CD4-positive, alpha-beta memory T cell (primary cell): ENCODE measurements around the gene CBX5. TPM values are rescaled to one million over a fixed set of nuclear protein-coding genes. Genes with fewer than 3 reads are reported as not detected.
"Not testable (repeated sequence)": the region's sequence is repeated elsewhere in the genome, so short reads cannot be mapped to it uniquely, and the experiment has no call there.

Experiments used
- CTCF ChIA-PET: fragments of 350-600 bp; sonication (Branson Sonifier 250); formaldehyde crosslinking; loops from one replicate; lab custom pipeline; 2021; ENCODE audit warnings: inconsistent platforms; ENCODE audit not compliant: partially characterized antibody; lab: Charles Lee
- POLR2A ChIA-PET: fragments of 350-600 bp; sonication (Branson Sonifier 250); formaldehyde crosslinking; loops from one replicate; lab custom pipeline; 2021; ENCODE audit not compliant: partially characterized antibody; lab: Charles Lee
- DNase-seq, 5 donors: peaks; one replicate each; pipeline versions ENCODE4 v3.0.0 to v3.0.0-alpha.2; 2020 to 2022; ENCODE audit warnings: mixed read lengths in 1 of 5
- H3K27ac ChIP-seq: one replicate; pipeline ENCODE4 v1.7.0; 2013; ENCODE audit warnings: low read depth, low read length
- H3K27me3 ChIP-seq: 2 replicates; pipeline ENCODE4 v1.7.0; 2013; ENCODE audit warnings: mild to moderate bottlenecking, low read length, moderate library complexity; ENCODE audit not compliant: insufficient read depth
- H3K36me3 ChIP-seq: 2 replicates; pipeline ENCODE4 v1.7.0; 2013; ENCODE audit warnings: mild to moderate bottlenecking, low read length, moderate library complexity; ENCODE audit not compliant: insufficient read depth
- H3K4me1 ChIP-seq: 2 replicates; pipeline ENCODE4 v1.7.0; 2013; ENCODE audit warnings: mild to moderate bottlenecking, low read length, moderate library complexity; ENCODE audit not compliant: insufficient read depth
- H3K4me3 ChIP-seq, 2 donors: one replicate each; pipeline ENCODE4 v1.7.0; 2013; ENCODE audit warnings: low read length in 2 of 2, mild to moderate bottlenecking in 1 of 2
- H3K9me3 ChIP-seq, 2 donors: one replicate each; pipeline ENCODE4 v1.7.0; 2013; ENCODE audit warnings: low read length in 2 of 2, control low read depth in 1 of 2; ENCODE audit not compliant: control insufficient read depth in 1 of 2
- H3K27ac Mint-ChIP-seq, 7 donors: one replicate each; pipeline ENCODE4 v1.8.0; 2020 to 2021; ENCODE audit warnings: mixed read lengths in 7 of 7, mild to moderate bottlenecking in 6 of 7, inconsistent platforms in 3 of 7, moderate library complexity in 3 of 7
- H3K27me3 Mint-ChIP-seq, 2 donors: one replicate each; pipeline ENCODE4 v1.8.0; 2020 to 2021; ENCODE audit warnings: mixed read lengths in 2 of 2
- H3K36me3 Mint-ChIP-seq, 2 donors: one replicate each; pipeline ENCODE4 v1.8.0; 2020 to 2021; ENCODE audit warnings: mixed read lengths in 2 of 2, inconsistent platforms in 1 of 2, mild to moderate bottlenecking in 1 of 2
- H3K4me1 Mint-ChIP-seq, 4 donors: one replicate each; pipeline ENCODE4 v1.8.0; 2020 to 2021; ENCODE audit warnings: mixed read lengths in 4 of 4, mild to moderate bottlenecking in 1 of 4
- H3K4me3 Mint-ChIP-seq, 8 donors: one replicate each; pipeline ENCODE4 v1.8.0; 2020 to 2021; ENCODE audit warnings: mixed read lengths in 8 of 8, mild to moderate bottlenecking in 7 of 8, moderate library complexity in 6 of 8, inconsistent platforms in 3 of 8
- H3K9me3 Mint-ChIP-seq, 8 donors: one replicate each; pipeline ENCODE4 v1.8.0; 2020 to 2021; ENCODE audit warnings: mixed read lengths in 8 of 8, mild to moderate bottlenecking in 5 of 8, inconsistent platforms in 3 of 8, moderate library complexity in 1 of 8
- intact Hi-C: fragments of 100-400 bp; cut with micrococcal nuclease; formaldehyde crosslinking; loops from one replicate; pipeline ENCODE4 v1.15.1; 2023
- polyA plus RNA-seq, 2 donors: library from polyadenylated mRNA; unstranded; fragments of 300-500 nt; fragmentation: Illumina TruSeq; gene quantifications; one replicate each; pipeline ENCODE4 v1.2.3, GENCODE V29; 2021
- total RNA-seq, 2 experiments: library from RNA; stranded (reverse); gene quantifications; one replicate each; pipeline ENCODE4 v1.2.3, GENCODE V29; 2021

The CBX5 gene
- total and polyA plus RNA-seq, 4 experiments from 2014 or later, result 13.3 to 76.3 (median 45.1) TPM

DNA sequence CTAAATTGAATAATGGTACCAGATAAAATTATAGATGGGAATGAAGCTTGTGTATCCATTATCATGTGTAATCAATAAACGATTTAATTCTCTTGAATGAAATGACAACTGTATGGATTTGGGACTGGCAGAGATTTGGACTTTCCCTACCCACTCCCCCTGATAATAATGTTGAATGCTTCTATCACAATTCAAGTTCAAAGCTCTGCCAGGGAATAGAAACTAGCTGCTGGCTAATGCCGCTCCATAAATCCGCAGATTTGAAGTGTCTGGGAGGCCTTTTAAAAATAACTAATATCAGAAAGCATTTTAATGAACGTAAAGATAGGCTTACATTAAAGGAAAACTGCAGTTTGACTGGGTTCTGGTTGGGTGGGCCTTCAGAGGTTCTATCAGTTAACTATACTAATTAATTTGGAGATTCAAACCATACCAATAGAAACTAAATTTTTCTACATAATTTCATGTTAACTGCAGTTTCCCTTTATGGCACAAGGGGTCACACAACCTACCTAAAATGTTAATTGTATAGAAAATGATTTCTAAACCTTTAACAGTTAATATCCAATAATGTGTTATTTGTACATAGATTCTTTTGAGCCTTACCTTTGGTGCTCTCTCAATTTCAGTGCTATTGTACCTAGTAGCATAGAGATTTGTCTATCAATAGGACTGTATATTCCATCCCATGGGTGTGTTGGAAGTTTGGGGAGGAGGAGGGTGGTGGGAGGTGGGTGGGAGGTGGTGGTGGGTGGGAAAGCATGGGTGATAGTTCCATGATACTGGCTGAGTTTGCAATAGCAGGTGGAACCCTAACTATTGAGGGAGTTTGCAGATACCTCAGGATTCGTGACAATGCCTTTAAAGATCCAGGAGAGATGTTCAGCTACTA is 5.5 kb upstream of the CBX5 start:
- no peak overlapping the region for H3K4me3 ChIP-seq
- H3K9me3 ChIP-seq, result no peaks in the 10 kb centered on the region
- intact Hi-C loops, result no loop called here
- Mint-ChIP-seq H3K4me3 (peak overlapping the region in 6 of 8 donors; percentile 29 to 63 (median 50)), H3K27me3 (no peaks in the 10 kb centered on the region), H3K36me3 (peaks cover 3 to 35% of the 10 kb centered on the region in 2 donors), H3K9me3 (peaks cover 0 to 2% (median 0%) of the 10 kb centered on the region in 8 donors), H3K4me1 (peaks cover 0 to 37% (median 22%) of the 10 kb centered on the region in 4 donors), H3K27ac (peak overlapping the region in 6 of 7 donors; percentile 9 to 92 (median 64))
- ChIA-PET CTCF (interaction anchor here (1.0 to 5.1 kb wide), 7 partner anchors 9 to 95 kb away, joined by 3 to 40 read pairs (median 6); no protein-coding TSS in a partner anchor), POLR2A (interaction anchor here (0.8 to 2.2 kb wide), 5 partner anchors 22 to 96 kb away, joined by 3 to 14 read pairs (median 4); partner anchors contain the start of gene COPZ1)
- H3K36me3 ChIP-seq, result peaks cover 61% of the 10 kb centered on the region
- no peaks in the 10 kb centered on the region for H3K27me3 ChIP-seq
- no peak overlapping the region for H3K27ac ChIP-seq
- DNase-seq, result no peak
- peaks cover 53% of the 10 kb centered on the region for H3K4me1 ChIP-seq

DNA sequence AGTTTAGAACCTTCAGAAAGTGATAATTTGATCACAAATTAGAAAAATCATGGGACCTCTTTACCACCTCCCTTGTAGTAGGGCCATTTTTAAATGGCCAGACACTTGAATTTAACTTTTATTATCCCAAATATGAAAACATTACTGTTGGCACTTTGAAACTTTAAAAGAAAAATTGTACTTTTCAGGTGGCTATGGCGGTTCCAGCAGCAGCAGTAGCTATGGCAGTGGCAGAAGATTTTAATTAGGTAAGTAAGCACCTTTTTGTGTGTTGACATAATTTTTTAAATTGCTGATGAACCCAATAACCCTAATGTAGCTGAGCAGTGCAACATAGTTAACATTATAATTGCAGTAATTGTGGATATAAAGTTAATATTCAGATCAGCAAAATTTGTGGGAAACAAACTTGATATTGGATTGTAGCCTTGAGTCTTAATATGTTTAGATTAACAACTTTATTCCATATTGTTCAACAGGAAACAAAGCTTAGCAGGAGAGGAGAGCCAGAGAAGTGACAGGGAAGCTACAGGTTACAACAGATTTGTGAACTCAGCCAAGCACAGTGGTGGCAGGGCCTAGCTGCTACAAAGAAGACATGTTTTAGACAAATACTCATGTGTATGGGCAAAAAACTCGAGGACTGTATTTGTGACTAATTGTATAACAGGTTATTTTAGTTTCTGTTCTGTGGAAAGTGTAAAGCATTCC is 4.3 kb upstream of the CBX5 start:
- not testable (repeated sequence) for H3K4me3 ChIP-seq

DNA sequence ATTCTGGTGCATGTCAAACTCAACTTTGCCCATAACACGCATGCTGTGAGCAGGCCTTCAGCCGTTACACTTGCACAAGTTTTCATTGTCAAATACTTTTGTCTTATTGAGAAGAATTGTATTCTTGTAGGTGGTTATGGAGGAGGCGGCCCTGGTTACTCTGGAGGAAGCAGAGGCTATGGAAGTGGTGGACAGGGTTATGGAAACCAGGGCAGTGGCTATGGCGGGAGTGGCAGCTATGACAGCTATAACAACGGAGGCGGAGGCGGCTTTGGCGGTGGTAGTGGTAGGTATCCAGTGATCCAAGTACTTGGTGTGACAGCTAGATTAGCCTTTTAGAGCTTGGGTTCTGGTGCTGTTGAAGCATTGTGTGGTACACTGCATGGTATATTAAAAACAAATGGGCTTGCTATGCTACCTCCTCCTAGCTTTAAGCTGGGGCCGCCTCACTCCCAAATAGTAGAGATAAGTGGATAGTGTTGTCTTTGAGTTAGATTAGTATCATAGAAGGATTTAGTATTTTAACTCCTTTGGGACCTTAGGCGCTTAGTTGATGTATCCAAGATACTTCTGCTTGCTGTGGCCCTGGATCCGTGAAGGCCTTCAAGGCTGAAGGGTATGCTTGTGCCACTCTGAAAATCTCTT is 3.1 kb upstream of the CBX5 start:
- no peaks in the 10 kb centered on the region for H3K9me3 ChIP-seq
- H3K4me1 ChIP-seq, result peaks cover 64% of the 10 kb centered on the region
- H3K4me3 Mint-ChIP-seq, result no peak overlapping the region
- POLR2A ChIA-PET, result interaction anchor here (0.8 to 1.5 kb wide), 4 partner anchors 10 to 66 kb away, joined by 3 to 6 read pairs (median 4); partner anchors contain the start of gene COPZ1
- peak overlapping the region; percentile 92 for H3K27ac ChIP-seq
- peak overlapping the region in 2 of 7 donors; percentile 82 to 93 for H3K27ac Mint-ChIP-seq
- no peaks in the 10 kb centered on the region for H3K27me3 Mint-ChIP-seq
- intact Hi-C loops, result no loop called here
- peaks cover 3 to 33% of the 10 kb centered on the region in 2 donors for H3K36me3 Mint-ChIP-seq
- peaks cover 0 to 2% (median 0%) of the 10 kb centered on the region in 8 donors for H3K9me3 Mint-ChIP-seq
- H3K4me1 Mint-ChIP-seq, result peaks cover 0 to 46% (median 27%) of the 10 kb centered on the region in 4 donors
- CTCF ChIA-PET, result interaction anchor here (1.0 to 5.1 kb wide), 7 partner anchors 11 to 97 kb away, joined by 3 to 40 read pairs (median 5); partner anchors contain the start of gene COPZ1
- H3K4me3 ChIP-seq, result peak overlapping the region; percentile 2 to 90
- peaks cover 59% of the 10 kb centered on the region for H3K36me3 ChIP-seq
- H3K27me3 ChIP-seq, result no peaks in the 10 kb centered on the region
- peak in 1 of 5 donors; percentile 52 for DNase-seq

More for the DNA sequence above, 4.3 kb upstream of the CBX5 start:
- H3K36me3 Mint-ChIP-seq, result peaks cover 3 to 35% of the 10 kb centered on the region in 2 donors
- H3K9me3 ChIP-seq, DNase-seq, H3K9me3 Mint-ChIP-seq, H3K27me3 ChIP-seq, H3K27me3 Mint-ChIP-seq, intact Hi-C loops: not testable (repeated sequence)
- peak overlapping the region in 6 of 8 donors; percentile 16 to 64 (median 48) for H3K4me3 Mint-ChIP-seq
- Histone ChIP-seq H3K4me1 (peaks cover 53% of the 10 kb centered on the region), H3K36me3 (peaks cover 61% of the 10 kb centered on the region), H3K27ac (peak overlapping the region; percentile 6)
- CTCF ChIA-PET, result interaction anchor here (1.0 to 5.1 kb wide), 8 partner anchors 10 to 96 kb away, joined by 3 to 40 read pairs (median 4); partner anchors contain the start of gene COPZ1
- H3K4me1 Mint-ChIP-seq, result peaks cover 0 to 37% (median 22%) of the 10 kb centered on the region in 4 donors
- peak overlapping the region in 6 of 7 donors; percentile 16 to 85 (median 72) for H3K27ac Mint-ChIP-seq
- POLR2A ChIA-PET, result interaction anchor here (0.7 to 1.5 kb wide), 3 partner anchors 9 to 84 kb away, joined by 3 to 6 read pairs (median 4); no protein-coding TSS in a partner anchor

DNA sequence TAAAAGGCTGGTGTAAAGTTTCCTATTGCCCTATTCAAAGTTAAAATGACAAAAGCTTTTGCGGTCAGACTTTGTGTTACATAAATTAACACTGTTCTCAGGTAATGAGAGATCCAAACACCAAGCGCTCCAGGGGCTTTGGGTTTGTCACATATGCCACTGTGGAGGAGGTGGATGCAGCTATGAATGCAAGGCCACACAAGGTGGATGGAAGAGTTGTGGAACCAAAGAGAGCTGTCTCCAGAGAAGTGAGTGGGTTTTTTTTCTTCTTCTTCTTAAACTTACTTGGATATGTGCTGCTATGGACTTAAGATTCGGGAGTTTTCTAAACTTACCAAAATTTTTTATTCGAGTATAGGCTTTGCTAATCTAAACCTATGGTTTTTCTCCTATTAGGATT is 1.8 kb upstream of the CBX5 start:
- peaks cover 78% of the 10 kb centered on the region for H3K4me1 ChIP-seq
- Mint-ChIP-seq H3K36me3 (peaks cover 0 to 19% of the 10 kb centered on the region in 2 donors), H3K4me1 (peaks cover 3 to 50% (median 27%) of the 10 kb centered on the region in 4 donors)
- H3K27me3 Mint-ChIP-seq, H3K27ac Mint-ChIP-seq, intact Hi-C loops, H3K4me3 Mint-ChIP-seq, DNase-seq, H3K9me3 ChIP-seq, H3K9me3 Mint-ChIP-seq, H3K27me3 ChIP-seq: not testable (repeated sequence)
- ChIA-PET CTCF (interaction anchor here (1.0 to 4.0 kb wide), 5 partner anchors 12 to 75 kb away, joined by 3 to 25 read pairs (median 14); partner anchors contain the start of gene COPZ1), POLR2A (interaction anchor here (0.7 to 3.1 kb wide), 12 partner anchors 9 to 216 kb away, joined by 3 to 69 read pairs (median 9); partner anchors contain the start of genes COPZ1, ITGA5, NCKAP1L and NFE2)
- H3K27ac ChIP-seq, result peak overlapping the region; percentile 92
- H3K36me3 ChIP-seq, result peaks cover 45% of the 10 kb centered on the region
- H3K4me3 ChIP-seq, result peak overlapping the region; percentile 90 to 94

DNA sequence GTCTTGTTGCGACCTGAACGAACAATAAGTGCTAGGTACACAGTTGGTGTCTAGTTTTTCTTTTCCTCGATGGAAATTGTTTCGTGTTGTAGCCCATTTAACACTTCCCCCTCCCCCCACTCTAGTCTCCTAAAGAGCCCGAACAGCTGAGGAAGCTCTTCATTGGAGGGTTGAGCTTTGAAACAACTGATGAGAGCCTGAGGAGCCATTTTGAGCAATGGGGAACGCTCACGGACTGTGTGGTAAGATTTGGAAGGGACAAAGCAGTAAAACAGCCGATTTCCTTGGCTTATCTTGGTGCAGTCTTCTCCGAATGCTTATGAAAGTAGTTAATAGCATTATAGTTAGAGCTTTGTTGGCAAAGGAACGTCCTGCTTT is 1.3 kb upstream of the CBX5 start:
- Histone ChIP-seq H3K36me3 (peaks cover 41% of the 10 kb centered on the region), H3K4me1 (peaks cover 81% of the 10 kb centered on the region), H3K4me3 (peak overlapping the region; percentile 90 to 94), H3K27ac (peak overlapping the region; percentile 92)
- H3K4me3 Mint-ChIP-seq, H3K9me3 ChIP-seq, H3K27ac Mint-ChIP-seq, H3K9me3 Mint-ChIP-seq, H3K27me3 Mint-ChIP-seq, DNase-seq, intact Hi-C loops, H3K27me3 ChIP-seq: not testable (repeated sequence)
- POLR2A ChIA-PET, result interaction anchor here (0.7 to 3.1 kb wide), 13 partner anchors 9 to 217 kb away, joined by 3 to 69 read pairs (median 5); partner anchors contain the start of genes COPZ1, ITGA5, NCKAP1L and NFE2
- CTCF ChIA-PET, result interaction anchor here (1.0 to 4.0 kb wide), 5 partner anchors 12 to 76 kb away, joined by 3 to 25 read pairs (median 14); partner anchors contain the start of gene COPZ1
- Mint-ChIP-seq H3K4me1 (peaks cover 7 to 54% (median 29%) of the 10 kb centered on the region in 4 donors), H3K36me3 (peaks cover 0 to 18% of the 10 kb centered on the region in 2 donors)
